GM12878 (cell line): ENCODE results near the gene DPEP1. TPM values are rescaled to one million over a fixed set of nuclear protein-coding genes. Genes with fewer than 3 reads are reported as not detected.

Experiments
- ATAC-seq: fragments of 200-7000 bp; cut with Tn5 transposase; 3 replicates; pipeline ENCODE4 v1.9.1; 2020; ENCODE audit warnings: mild to moderate bottlenecking, moderate library complexity
- BruUV-seq: library from RNA; stranded (reverse); fragments of 400-500 nt; replicated peaks from 2 replicates; lab custom pipeline; 2021; lab: Mats Ljungman, UMichigan
- CTCF ChIA-PET: fragments of 300-600 bp; sonication (Branson Sonifier 250); formaldehyde crosslinking; extraction: SDS; loops from one replicate; lab custom pipeline; 2021; ENCODE audit warnings: inconsistent platforms; lab: Yijun Ruan, JAX
- POLR2A ChIA-PET: fragments of 350-600 bp; formaldehyde crosslinking; extraction: SDS; loops from one replicate; lab custom pipeline; 2021; ENCODE audit warnings: inconsistent platforms; lab: Charles Lee
- RAD21 ChIA-PET: fragments of 300-600 bp; sonication (Branson Sonifier 250); formaldehyde crosslinking; loops from one replicate; lab custom pipeline; 2023; ENCODE audit warnings: antibody characterized with exemption; ENCODE audit not compliant: unreplicated experiment; lab: Charles Lee
- SMC1A ChIA-PET: fragments of 300-600 bp; sonication (Branson Sonifier 250); formaldehyde crosslinking; loops from one replicate; lab custom pipeline; 2023; ENCODE audit not compliant: unreplicated experiment, uncharacterized antibody; lab: Charles Lee
- DNase-seq: peaks from one replicate; pipeline ENCODE4 v3.0.0-alpha.2; 2011; ENCODE audit warnings: low read depth, low spot score
- FAIRE-seq: peaks from 3 replicates; lab custom pipeline; 2011; peaks lifted over from hg19 to GRCh38; lab: Jason Lieb, UNC
- H2AFZ ChIP-seq: 2 replicates; pipeline ENCODE4 v1.6.0; 2011; ENCODE audit warnings: low read depth, low read length, control low read depth; ENCODE audit not compliant: control insufficient read depth
- H3K27ac ChIP-seq: 2 replicates; pipeline ENCODE4 v1.5.1; 2011; ENCODE audit warnings: control low read depth; ENCODE audit not compliant: control insufficient read depth, insufficient read depth
- H3K27me3 ChIP-seq, 2 experiments: replicated peaks in 1 of 2; 2 replicates each; pipeline versions ENCODE4 v1.6.0 to v1.6.1; 2011; ENCODE audit warnings: low read length in 1 of 2; ENCODE audit not compliant: control insufficient read depth in 2 of 2, insufficient read depth in 2 of 2
- H3K36me3 ChIP-seq, 2 experiments: 2 replicates each; pipeline ENCODE4 v1.5.1; 2011; ENCODE audit warnings: low read length in 1 of 2; ENCODE audit not compliant: control insufficient read depth in 2 of 2, insufficient read depth in 2 of 2
- H3K4me1 ChIP-seq: 2 replicates; pipeline ENCODE4 v1.6.1; 2011; ENCODE audit warnings: mild to moderate bottlenecking, low read length, moderate library complexity, mixed read lengths; ENCODE audit not compliant: control insufficient read depth, insufficient read depth
- H3K4me2 ChIP-seq: 2 replicates; pipeline ENCODE4 v1.6.0; 2011; ENCODE audit warnings: control low read depth; ENCODE audit not compliant: control insufficient read depth, insufficient read depth
- H3K4me3 ChIP-seq: fragments of 200-600 bp; sonication (generic); 2 replicates; pipeline ENCODE4 v1.5.1; 2016
- H3K79me2 ChIP-seq: 2 replicates; pipeline ENCODE4 v1.6.0; 2011; ENCODE audit warnings: low read length; ENCODE audit not compliant: control insufficient read depth, insufficient read depth
- H3K9ac ChIP-seq: 2 replicates; pipeline ENCODE4 v1.8.0; 2011; ENCODE audit warnings: low read length, control low read depth, mixed read lengths; ENCODE audit not compliant: control insufficient read depth, insufficient read depth
- H3K9me3 ChIP-seq: replicated peaks from 3 replicates; pipeline ENCODE4 v1.5.1; 2011; ENCODE audit warnings: mild to moderate bottlenecking, low read length; ENCODE audit not compliant: control insufficient read depth, insufficient read depth
- H4K20me1 ChIP-seq: 2 replicates; pipeline ENCODE4 v1.6.0; 2011; ENCODE audit not compliant: control insufficient read depth, insufficient read depth
- BRCA1 ChIP-seq: IDR thresholded peaks from 2 replicates; pipeline ENCODE4 v1.6.1; 2011; ENCODE audit warnings: low read depth, low read length, improper control_type of control experiment
- CEBPZ ChIP-seq: fragments of 150-350 bp; IDR thresholded peaks from 2 replicates; pipeline ENCODE4 v1.6.1; 2016; ENCODE audit warnings: low read depth, low read length
- CREB1 ChIP-seq: IDR thresholded peaks from 2 replicates; pipeline ENCODE4 v1.6.1; 2012; ENCODE audit warnings: low read depth, mild to moderate bottlenecking, inconsistent platforms
- EGR1 ChIP-seq, 2 experiments: IDR thresholded peaks; 1 replicate in 1 of 2; 2 replicates in 1 of 2; pipeline ENCODE4 v1.6.1; 2011 to 2012; ENCODE audit warnings: low read depth in 2 of 2, low read length in 2 of 2, borderline replicate concordance in 1 of 2, mild to moderate bottlenecking in 1 of 2, moderate library complexity in 1 of 2
- FOS ChIP-seq: IDR thresholded peaks from 3 replicates; pipeline ENCODE4 v1.6.1; 2011; ENCODE audit warnings: borderline replicate concordance; ENCODE audit not compliant: insufficient read length; ENCODE audit errors: extremely low read depth
- FOXK2 ChIP-seq: fragments of 450-650 bp; IDR thresholded peaks from 2 replicates; pipeline ENCODE4 v1.6.1; 2017; ENCODE audit warnings: mild to moderate bottlenecking, moderate library complexity
- MEF2B ChIP-seq: fragments of 450-650 bp; IDR thresholded peaks from 2 replicates; pipeline ENCODE4 v1.6.1; 2018; ENCODE audit warnings: mild to moderate bottlenecking, moderate library complexity; ENCODE audit not compliant: partially characterized antibody, poor library complexity, severe bottlenecking
- NFXL1 ChIP-seq: fragments of 450-650 bp; IDR thresholded peaks from 2 replicates; pipeline ENCODE4 v1.6.1; 2017; ENCODE audit warnings: antibody characterized with exemption, mild to moderate bottlenecking, borderline replicate concordance
- NFYB ChIP-seq: IDR thresholded peaks from 2 replicates; pipeline ENCODE4 v1.6.1; 2011; ENCODE audit warnings: low read depth, mild to moderate bottlenecking, low read length, improper control_type of control experiment, moderate library complexity; ENCODE audit not compliant: insufficient read depth
- NRF1 ChIP-seq: conservative IDR thresholded peaks from 2 replicates; pipeline ENCODE4 v1.6.1; 2011; ENCODE audit warnings: mild to moderate bottlenecking, low read depth, low read length, improper control_type of control experiment
- PAX8 ChIP-seq: fragments of 450-650 bp; IDR thresholded peaks from 2 replicates; pipeline ENCODE4 v1.6.1; 2017; ENCODE audit warnings: mild to moderate bottlenecking, moderate library complexity
- PBX3 ChIP-seq: IDR thresholded peaks from 2 replicates; pipeline ENCODE4 v1.6.1; 2011; ENCODE audit warnings: mild to moderate bottlenecking, low read depth, low read length, moderate library complexity; ENCODE audit not compliant: insufficient replicate concordance
- PML ChIP-seq: IDR thresholded peaks from 2 replicates; pipeline ENCODE4 v1.6.1; 2012; ENCODE audit warnings: low read length, inconsistent platforms
- SMAD1 ChIP-seq: fragments of 450-650 bp; IDR thresholded peaks from 2 replicates; pipeline ENCODE4 v1.6.1; 2018; ENCODE audit warnings: mild to moderate bottlenecking, low read depth; ENCODE audit not compliant: partially characterized antibody
- TCF12 ChIP-seq: IDR thresholded peaks from 2 replicates; pipeline ENCODE4 v1.6.1; 2011; ENCODE audit warnings: low read depth, mild to moderate bottlenecking, low read length
- TCF3 ChIP-seq: IDR thresholded peaks from 2 replicates; pipeline ENCODE4 v1.6.1; 2012; ENCODE audit warnings: low read depth, mild to moderate bottlenecking, low read length, borderline replicate concordance; ENCODE audit not compliant: insufficient read depth
- WRNIP1 ChIP-seq: IDR thresholded peaks from 2 replicates; pipeline ENCODE4 v1.6.1; 2011; ENCODE audit warnings: low read depth, low read length, improper control_type of control experiment, borderline replicate concordance
- ZBTB4 ChIP-seq: fragments of 450-650 bp; formaldehyde crosslinking; IDR thresholded peaks from 2 replicates; pipeline ENCODE4 v1.4.0; 2022; ENCODE audit warnings: mild to moderate bottlenecking, moderate library complexity
- WGBS: methylation state at CpG from one replicate; pipeline ENCODE4 v1.1.6; 2016; ENCODE audit warnings: low lambda C conversion rate; ENCODE audit not compliant: insufficient replicate concordance, insufficient coverage; ENCODE audit errors: missing lambda C conversion rate; 5-methylcytosine and 5-hydroxymethylcytosine counted together
- in situ Hi-C: fragments of 300-500 bp; cut with MboI; formaldehyde crosslinking; loops from 9 replicates; pipeline ENCODE4 v1.14.3; 2018; ENCODE audit warnings: mixed read lengths
- intact Hi-C: fragments of 100-400 bp; cut with micrococcal nuclease; formaldehyde crosslinking; loops from one replicate; pipeline ENCODE4 v1.14.2; 2022; ENCODE audit not compliant: unreplicated experiment
- polyA plus RNA-seq, 11 experiments: library from polyadenylated mRNA; depleted of rRNA in 4 of 11; unstranded in 6 of 11; stranded (reverse) in 5 of 11; fragments of >200 nt; fragmentation: Nextera tagmentation in 4 of 11; fragmentation: Illumina TruSeq in 1 of 11; extraction: Ambion mirVana in 4 of 11; extraction: Trizol in 1 of 11; gene quantifications; 1 replicate in 1 of 11; 2 replicates in 10 of 11; pipeline versions ENCODE4 v1.2.1 to v1.2.3, GENCODE V29; 2011 to 2016; ENCODE audit warnings: inconsistent platforms in 2 of 11, missing spikeins in 2 of 11, low read depth in 1 of 11
- total RNA-seq, 4 experiments: library from RNA; depleted of rRNA in 3 of 4; stranded (reverse); fragments of >200 nt in 3 of 4; fragmentation: Illumina TruSeq in 1 of 4; extraction: Trizol in 1 of 4; gene quantifications; 2 replicates each; pipeline versions ENCODE4 v1.2.1 to v1.2.3, GENCODE V29; 2013 to 2021

Gene DPEP1
- total and polyA plus RNA-seq, 10 of the 15 experiments (the other 5 are each of a cell fraction or from before 2014, with no cell fraction given): not detected

- Histone ChIP-seq H3K9ac (no peak overlapping the region), H2AFZ (no peak overlapping the region), H3K27me3 (no peaks in the 10 kb centered on the region), H3K4me2 (no peak overlapping the region), H3K79me2 (no peaks in the 10 kb centered on the region), H4K20me1 (no peaks in the 10 kb centered on the region), H3K9me3 (no peaks in the 10 kb centered on the region), H3K4me3 (no peak overlapping the region), H3K4me1 (no peaks in the 10 kb centered on the region), H3K36me3 (no peaks in the 10 kb centered on the region), H3K27ac (no peak overlapping the region)
- intact Hi-C loops: no loop called here
- ChIA-PET POLR2A (no interaction called here), CTCF (no interaction called here), SMC1A (no interaction called here), RAD21 (no interaction called here)
- WGBS: 45% methylated on average over 9 of the region's 9 CpGs
- ATAC-seq: no peak
- no TSS peak for BruUV-seq
- no peak for FAIRE-seq
- DNase-seq: no peak
- in situ Hi-C loops: no loop called here
- TF ChIP-seq PBX3 (no peak), SMAD1 (no peak), WRNIP1 (no peak), MEF2B (no peak), FOXK2 (no peak), CREB1 (no peak), NFYB (no peak), PAX8 (no peak), BRCA1 (no peak), FOS (no peak), ZBTB4 (CRISPR knock-in tag) (no peak), NRF1 (no peak), PML (no peak), TCF12 (no peak), CEBPZ (no peak), NFXL1 (no peak), TCF3 (no peak), EGR1 (IDR thresholded peaks at IDR 0.05; ENCODE audit: borderline replicate concordance in 1 of 2, low read depth in 2 of 2, low read length in 2 of 2) (no peak)
These were observed 7.4 kb upstream of the DPEP1 start for GRCh38 chr16:89606006-89606405.
